ENCODE measurements around the gene CFAP126.

- no peak for TF ChIP-seq EZH2 (IDR thresholded peaks at IDR 0.05)
- no peak for TF ChIP-seq POLR2AphosphoS5 (IDR thresholded peaks at IDR 0.05; ENCODE audit: borderline replicate concordance, low read depth, low read length)
- TF ChIP-seq FOXP2 (optimal IDR thresholded peaks at IDR 0.05; ENCODE audit: control extremely low read depth, extremely low read length, insufficient read depth), result no peak
These were observed 25.5 kb upstream of the CFAP126 start for GRCh38 chr1:161393151-161393550.

Data from SK-N-MC (cell line).